Measurements from ENCODE around the gene PTBP3. TPM values are rescaled to one million over a fixed set of nuclear protein-coding genes. Genes with fewer than 3 reads are reported as not detected.

Gene PTBP3
- total and polyA plus RNA-seq, 2 of the 13 experiments (the other 11 are each of a cell fraction or from before 2014, with no cell fraction given), result 52.8 to 61.1 TPM

DNA sequence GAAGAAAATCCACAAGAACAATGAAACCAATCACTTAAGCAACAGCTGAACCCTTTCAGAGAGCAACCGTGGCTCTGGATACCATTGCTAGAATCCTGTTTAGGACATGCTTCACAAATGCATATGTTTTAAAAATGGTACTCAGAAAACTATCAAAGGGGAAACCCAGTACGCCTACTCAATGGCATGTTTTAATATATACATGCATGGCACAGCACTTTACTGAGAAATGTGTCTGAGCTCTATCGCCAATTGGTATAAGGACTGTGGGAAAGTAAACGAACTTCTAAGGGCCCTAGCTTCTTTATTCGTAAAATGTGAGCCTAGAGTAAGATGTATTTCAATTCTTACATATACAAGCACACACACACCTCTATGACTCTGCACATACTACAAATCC is 72.3 kb downstream of the PTBP3 start:
- H3K9ac ChIP-seq (ENCODE audit: insufficient read depth, low read depth, low read length), result no peak overlapping the region
- H3K9me3 ChIP-seq (ENCODE audit: low read length), result no peaks in the 10 kb centered on the region
- TF ChIP-seq, protein P1, sequence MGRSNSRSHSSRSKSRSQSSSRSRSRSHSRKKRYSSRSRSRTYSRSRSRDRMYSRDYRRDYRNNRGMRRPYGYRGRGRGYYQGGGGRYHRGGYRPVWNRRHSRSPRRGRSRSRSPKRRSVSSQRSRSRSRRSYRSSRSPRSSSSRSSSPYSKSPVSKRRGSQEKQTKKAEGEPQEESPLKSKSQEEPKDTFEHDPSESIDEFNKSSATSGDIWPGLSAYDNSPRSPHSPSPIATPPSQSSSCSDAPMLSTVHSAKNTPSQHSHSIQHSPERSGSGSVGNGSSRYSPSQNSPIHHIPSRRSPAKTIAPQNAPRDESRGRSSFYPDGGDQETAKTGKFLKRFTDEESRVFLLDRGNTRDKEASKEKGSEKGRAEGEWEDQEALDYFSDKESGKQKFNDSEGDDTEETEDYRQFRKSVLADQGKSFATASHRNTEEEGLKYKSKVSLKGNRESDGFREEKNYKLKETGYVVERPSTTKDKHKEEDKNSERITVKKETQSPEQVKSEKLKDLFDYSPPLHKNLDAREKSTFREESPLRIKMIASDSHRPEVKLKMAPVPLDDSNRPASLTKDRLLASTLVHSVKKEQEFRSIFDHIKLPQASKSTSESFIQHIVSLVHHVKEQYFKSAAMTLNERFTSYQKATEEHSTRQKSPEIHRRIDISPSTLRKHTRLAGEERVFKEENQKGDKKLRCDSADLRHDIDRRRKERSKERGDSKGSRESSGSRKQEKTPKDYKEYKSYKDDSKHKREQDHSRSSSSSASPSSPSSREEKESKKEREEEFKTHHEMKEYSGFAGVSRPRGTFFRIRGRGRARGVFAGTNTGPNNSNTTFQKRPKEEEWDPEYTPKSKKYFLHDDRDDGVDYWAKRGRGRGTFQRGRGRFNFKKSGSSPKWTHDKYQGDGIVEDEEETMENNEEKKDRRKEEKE (IDR thresholded peaks at IDR 0.05), result no peak
- TF ChIP-seq HDAC1 (CRISPR knock-in tag; IDR thresholded peaks at IDR 0.05) (no peak), YEATS4 (CRISPR knock-in tag; IDR thresholded peaks at IDR 0.05; ENCODE audit: borderline replicate concordance) (no peak), U2AF2 (IDR thresholded peaks at IDR 0.05; ENCODE audit: low read depth, low read length) (no peak), HNF4G (IDR thresholded peaks at IDR 0.05; ENCODE audit: borderline replicate concordance, low read depth, low read length) (no peak), HNF4G (CRISPR knock-in tag; IDR thresholded peaks at IDR 0.05; ENCODE audit: borderline replicate concordance, low read depth) (no peak), ZSCAN21 (CRISPR knock-in tag; IDR thresholded peaks at IDR 0.05; ENCODE audit: borderline replicate concordance) (no peak)
- H3K27ac ChIP-seq (ENCODE audit: extremely low read length, insufficient read depth, low read length), result no peak overlapping the region
- in situ Hi-C loops (cut with HindIII; ENCODE audit: extremely low pct_ligation_motif_present, low pct_unique_long_range_greater_than_20kb) (no loop called here), intact Hi-C loops (cut with micrococcal nuclease; ENCODE audit: unreplicated experiment) (no loop called here)
- DNase-seq (ENCODE audit: low spot score) (no peak), FAIRE-seq (no peak), ATAC-seq (no peak)
- peaks cover 6% of the 10 kb centered on the region for H3K79me2 ChIP-seq (ENCODE audit: insufficient read depth, low read length)
- ChIA-PET CTCF (ENCODE audit: low intra/inter-chr PET ratio, low total read pairs) (no interaction called here), POLR2A (no interaction called here)
- H3K4me2 ChIP-seq (ENCODE audit: low read depth, low read length), result no peak overlapping the region
- H3K27me3 ChIP-seq (ENCODE audit: control insufficient read depth in 1 of 2, insufficient read depth in 2 of 2, low read length in 2 of 2), result no peaks in the 10 kb centered on the region
- no peak overlapping the region for H2AFZ ChIP-seq (ENCODE audit: low read length)
- no peak overlapping the region for H3K4me3 ChIP-seq (replicated peaks in 1 of 3; ENCODE audit: insufficient read depth in 1 of 3, low read depth in 2 of 3, low read length in 3 of 3)
- peaks cover 4 to 24% of the 10 kb centered on the region in 2 experiments for H3K36me3 ChIP-seq (replicated peaks in 1 of 2; ENCODE audit: control insufficient read depth in 1 of 2, insufficient read depth in 2 of 2, low read length in 2 of 2)
- peaks cover 6% of the 10 kb centered on the region; the same call in 1 of the 2 replicates for H4K20me1 ChIP-seq (ENCODE audit: insufficient read depth, low read length)
- 97% methylated on average over 5 of the region's 5 CpGs for WGBS (ENCODE audit: low lambda C conversion rate)
- no TSS peak for BruUV-seq (replicated peaks)
- H3K4me1 ChIP-seq (ENCODE audit: insufficient read depth, low read length), result no peaks in the 10 kb centered on the region
